ENCODE data around the gene ADORA2A. TPM values are rescaled to one million over a fixed set of nuclear protein-coding genes. Genes with fewer than 3 reads are reported as not detected.

ADORA2A gene
- total and polyA plus RNA-seq, 2 of the 8 experiments (the other 6 are each of a cell fraction or from before 2014, with no cell fraction given), result 7.1 to 20.3 TPM

- no peaks in the 10 kb centered on the region for H3K36me3 ChIP-seq (ENCODE audit: control insufficient read depth in 2 of 4, insufficient read depth in 4 of 4, low read length in 3 of 4)
- 78% methylated on average over 11 of the region's 11 CpGs; no CpG with 5 or more reads in 1 of the 2 experiments for WGBS, 2 experiments (ENCODE audit: extremely low coverage in 1 of 2, insufficient coverage in 1 of 2, insufficient read length in 1 of 2, insufficient replicate concordance in 2 of 2, low coverage in 1 of 2, low lambda C conversion rate in 2 of 2, missing lambda C conversion rate in 1 of 2)
- no peak overlapping the region for H3K56ac ChIP-seq (replicated peaks; ENCODE audit: insufficient read length, low read depth, low read length)
- H3K4me3 ChIP-seq (ENCODE audit: extremely low read depth in 1 of 4, insufficient read depth in 2 of 4, low read depth in 3 of 4, low read length in 4 of 4), result no peak overlapping the region
- no peak overlapping the region for H2BK120ac ChIP-seq (replicated peaks; ENCODE audit: low read depth, low read length)
- POLR2A ChIA-PET (ENCODE audit: partially characterized antibody), result interaction anchor here (0.9 kb wide), 1 partner anchor 12 kb away, joined by 3 read pairs; no protein-coding TSS in a partner anchor
- no peaks in the 10 kb centered on the region for H4K20me1 ChIP-seq (replicated peaks in 1 of 2; ENCODE audit: control insufficient read depth in 1 of 2, insufficient read depth in 2 of 2, low read length in 2 of 2)
- no peak overlapping the region for H2AFZ ChIP-seq (ENCODE audit: low read length)
- no peak overlapping the region for H2BK5ac ChIP-seq (ENCODE audit: low read depth, low read length)
- no peak overlapping the region for H2BK15ac ChIP-seq (ENCODE audit: low read length)
- no peak overlapping the region for H4K8ac ChIP-seq (ENCODE audit: extremely low read depth, insufficient read depth, low read length)
- H3K4me2 ChIP-seq (ENCODE audit: insufficient read depth in 1 of 2, low read depth in 2 of 2, low read length in 2 of 2), result no peak overlapping the region
- H4K91ac ChIP-seq (replicated peaks; ENCODE audit: insufficient read length, low read length), result no peak overlapping the region
- no peak for FAIRE-seq
- H3K9me3 ChIP-seq (ENCODE audit: insufficient read depth in 2 of 2, low read depth in 1 of 2, low read length in 1 of 2), result no peaks in the 10 kb centered on the region
- DNase-seq (ENCODE audit: low read depth in 1 of 2, low spot score in 2 of 2), result no peak
- H3K23ac ChIP-seq (ENCODE audit: insufficient read length), result no peak overlapping the region
- CTCF ChIA-PET (ENCODE audit: partially characterized antibody), result interaction anchor here (1.0 to 2.4 kb wide), 8 partner anchors 10 to 76 kb away, joined by 3 to 8 read pairs (median 4); no protein-coding TSS in a partner anchor
- H3K79me2 ChIP-seq (ENCODE audit: control insufficient read depth in 1 of 2, insufficient read depth in 2 of 2, low read length in 2 of 2), result no peaks in the 10 kb centered on the region
- peaks cover 0 to 7% (median 5%) of the 10 kb centered on the region in 4 experiments; a peak in 4 of 7 replicates for H3K4me1 ChIP-seq (replicated peaks in 1 of 4; ENCODE audit: control insufficient read depth in 3 of 4, insufficient read depth in 4 of 4, low read length in 3 of 4)
- no peak overlapping the region for H3K14ac ChIP-seq (ENCODE audit: insufficient read length)
- TF ChIP-seq MAFK (IDR thresholded peaks at IDR 0.05; ENCODE audit: low read depth, low read length), result no peak
- no peak for TF ChIP-seq USF2 (IDR thresholded peaks at IDR 0.05; ENCODE audit: low read length)
- TF ChIP-seq KDM4A (IDR thresholded peaks at IDR 0.05; ENCODE audit: low read depth, low read length, severe bottlenecking), result no peak
- no peak for TF ChIP-seq JUN (IDR thresholded peaks at IDR 0.05; ENCODE audit: low read depth, low read length)
- H3K4ac ChIP-seq (replicated peaks; ENCODE audit: insufficient read length, low read depth, low read length), result no peak overlapping the region
- 0 out of 2 replicates have a peak overlapping the region, but pooled peaks have one; percentile 32 for H2BK20ac ChIP-seq (ENCODE audit: low read length)
- H3K79me1 ChIP-seq (ENCODE audit: low read depth, low read length), result no peaks in the 10 kb centered on the region
- H3K18ac ChIP-seq (ENCODE audit: extremely low read depth, low read length), result peak overlapping the region; percentile 53; the same call in 1 of the 2 replicates
- H3K9ac ChIP-seq (replicated peaks in 1 of 4; ENCODE audit: extremely low read depth in 1 of 4, low read depth in 3 of 4, low read length in 3 of 4), result no peak overlapping the region
- H3K27me3 ChIP-seq (replicated peaks in 1 of 4; ENCODE audit: control insufficient read depth in 3 of 4, extremely low read depth in 1 of 4, insufficient read depth in 3 of 4, low read length in 3 of 4), result no peaks in the 10 kb centered on the region; a peak in 1 of 7 replicates
- H3K23me2 ChIP-seq (ENCODE audit: low read depth, low read length), result no peaks in the 10 kb centered on the region
- H2BK12ac ChIP-seq (ENCODE audit: low read depth, low read length), result no peak overlapping the region
- H2AK5ac ChIP-seq (ENCODE audit: low read depth, low read length), result no peak overlapping the region; the same call in 1 of the 2 replicates
- H3K27ac ChIP-seq (ENCODE audit: low read depth, low read length), result no peak overlapping the region
- no peak overlapping the region for H4K5ac ChIP-seq (ENCODE audit: insufficient read length, low read depth, low read length)
These were observed 18.3 kb downstream of the ADORA2A start for GRCh38 chr22:24445481-24446259.
